K562 (cell line): ENCODE data around the gene ADM. TPM values are rescaled to one million over a fixed set of nuclear protein-coding genes. Genes with fewer than 3 reads are reported as not detected.

ENCODE experiments used
- ATAC-seq: fragments of 200-7000 bp; cut with Tn5 transposase; 3 replicates; pipeline ENCODE4 v1.9.1; 2020; ENCODE audit warnings: moderate library complexity
- BruUV-seq: library from RNA; stranded (reverse); fragments of 400-500 nt; replicated peaks from 2 replicates; lab custom pipeline; 2021; lab: Mats Ljungman, UMichigan
- CTCF ChIA-PET: fragments of 300-600 bp; formaldehyde crosslinking; extraction: SDS; loops from one replicate; lab custom pipeline; 2021; ENCODE audit warnings: low intra/inter-chr PET ratio; lab: Yijun Ruan, JAX
- POLR2A ChIA-PET: fragments of 300-600, 350-650 bp; sonication (Branson Sonifier 250); formaldehyde crosslinking; extraction: SDS; loops from one replicate; lab custom pipeline; 2021; ENCODE audit warnings: antibody characterized with exemption, inconsistent platforms; lab: Yijun Ruan, JAX
- DNase-seq, 4 experiments: peaks; one replicate each; pipeline versions ENCODE4 v3.0.0 to v3.0.0-alpha.2; 2011 to 2018; ENCODE audit warnings: low spot score in 3 of 4, mixed read lengths in 3 of 4; ENCODE audit errors: extremely low read depth in 1 of 4
- FAIRE-seq: peaks from 2 replicates; lab custom pipeline; 2011; peaks lifted over from hg19 to GRCh38; lab: Jason Lieb, UNC
- H2AFZ ChIP-seq: 2 replicates; pipeline ENCODE4 v1.6.0; 2011; ENCODE audit warnings: low read depth, low read length, control low read depth, inconsistent platforms
- H3K27ac ChIP-seq: fragments of 200-600 bp; 3 replicates; pipeline ENCODE4 v1.8.0; 2011; ENCODE audit warnings: low read depth, mild to moderate bottlenecking, control low read depth, inconsistent platforms, low read length, moderate library complexity, mixed read lengths; ENCODE audit errors: extremely low read depth
- H3K27me3 ChIP-seq, 2 experiments: fragments of 300-600 bp in 1 of 2; 2 replicates in 1 of 2; 3 replicates in 1 of 2; pipeline versions ENCODE4 v1.6.0 to v1.8.0; 2011; ENCODE audit warnings: inconsistent platforms in 2 of 2, low read length in 2 of 2, mild to moderate bottlenecking in 1 of 2, mixed read lengths in 1 of 2, moderate library complexity in 1 of 2; ENCODE audit not compliant: control insufficient read depth in 2 of 2, insufficient read depth in 2 of 2
- H3K36me3 ChIP-seq: fragments of 300-600 bp; 3 replicates; pipeline ENCODE4 v1.8.0; 2011; ENCODE audit warnings: mild to moderate bottlenecking, low read length, inconsistent platforms; ENCODE audit not compliant: control insufficient read depth, insufficient read depth
- H3K4me1 ChIP-seq, 2 experiments: fragments of 200-600 bp in 1 of 2; replicated peaks in 1 of 2; 2 replicates in 1 of 2; 3 replicates in 1 of 2; pipeline versions ENCODE4 v1.5.1 to v1.8.0; 2011; ENCODE audit warnings: inconsistent platforms in 2 of 2, low read length in 2 of 2, mild to moderate bottlenecking in 1 of 2, mixed read lengths in 1 of 2, moderate library complexity in 1 of 2; ENCODE audit not compliant: control insufficient read depth in 2 of 2, insufficient read depth in 2 of 2
- H3K4me2 ChIP-seq: 2 replicates; pipeline ENCODE4 v1.6.1; 2011; ENCODE audit warnings: low read length, control low read depth, inconsistent platforms, mixed read lengths; ENCODE audit not compliant: insufficient read depth
- H3K4me3 ChIP-seq: fragments of 200-600 bp; sonication (generic), shearing (Covaris generic); 2 replicates; pipeline ENCODE4 v1.5.1; 2016; ENCODE audit warnings: control low read depth, inconsistent platforms
- H3K79me2 ChIP-seq: fragments of 200-600 bp; 3 replicates; pipeline ENCODE4 v1.8.0; 2011; ENCODE audit warnings: low read length, inconsistent platforms; ENCODE audit not compliant: control insufficient read depth, insufficient read depth
- H3K9ac ChIP-seq, 2 experiments: 2 replicates each; pipeline versions ENCODE4 v1.6.0 to v1.6.1; 2011; ENCODE audit warnings: low read depth in 2 of 2, low read length in 2 of 2, control low read depth in 1 of 2, inconsistent platforms in 1 of 2, mild to moderate bottlenecking in 1 of 2, mixed read lengths in 1 of 2; ENCODE audit not compliant: insufficient read depth in 1 of 2
- H3K9me1 ChIP-seq: one replicate; pipeline ENCODE4 v1.6.0; 2011; ENCODE audit warnings: inconsistent platforms, mild to moderate bottlenecking, low read length, moderate library complexity; ENCODE audit not compliant: control insufficient read depth, insufficient read depth
- H3K9me3 ChIP-seq: replicated peaks from 2 replicates; pipeline ENCODE4 v1.5.1; 2011; ENCODE audit warnings: low read depth, low read length, inconsistent platforms; ENCODE audit not compliant: control insufficient read depth, insufficient read depth
- H4K20me1 ChIP-seq: replicated peaks from 2 replicates; pipeline ENCODE4 v1.6.1; 2011; ENCODE audit warnings: low read length, inconsistent platforms, mixed read lengths; ENCODE audit not compliant: control insufficient read depth, insufficient read depth
- CBX3 ChIP-seq, 2 experiments: IDR thresholded peaks; 1 replicate in 1 of 2; 2 replicates in 1 of 2; pipeline ENCODE4 v1.6.1; 2012; ENCODE audit warnings: inconsistent platforms in 2 of 2, low read length in 2 of 2, borderline replicate concordance in 1 of 2, control low read depth in 1 of 2
- CLOCK ChIP-seq: fragments of 250-450 bp; sonication (Bioruptor Pico); IDR thresholded peaks from 2 replicates; pipeline ENCODE4 v1.4.0; 2020; ENCODE audit warnings: mild to moderate bottlenecking, moderate library complexity, borderline replicate concordance
- CSDE1 ChIP-seq, 2 experiments: fragments of 450-650 bp; IDR thresholded peaks; 2 replicates each; pipeline ENCODE4 v1.6.1; 2016; ENCODE audit warnings: mild to moderate bottlenecking in 1 of 2
- MEF2D ChIP-seq: conservative IDR thresholded peaks from 2 replicates; pipeline ENCODE4 v1.6.1; 2016; ENCODE audit warnings: low read depth, missing genetic modification characterization, missing compliant biosample characterization
- SMC3 ChIP-seq: conservative IDR thresholded peaks from 2 replicates; pipeline ENCODE4 v1.6.1; 2011; ENCODE audit warnings: low read depth, low read length, improper control_type of control experiment; ENCODE audit not compliant: insufficient read depth
- ZNF395 ChIP-seq: fragments of 200-800 bp; sonication (Bioruptor generic); IDR thresholded peaks from 2 replicates; pipeline ENCODE4 v1.6.1; 2017; ENCODE audit warnings: missing genetic modification characterization, missing compliant biosample characterization
- ZZZ3 ChIP-seq: fragments of 450-650 bp; IDR thresholded peaks from 2 replicates; pipeline ENCODE4 v1.6.1; 2016; ENCODE audit warnings: antibody characterized with exemption, mild to moderate bottlenecking, moderate library complexity
- WGBS: fragments of 100-300 bp; shearing (Covaris generic); methylation state at CpG from one replicate; pipeline ENCODE4 v1.1.6; 2016; ENCODE audit warnings: low coverage, mixed read lengths; ENCODE audit not compliant: insufficient coverage; ENCODE audit errors: missing lambda C conversion rate; 5-methylcytosine and 5-hydroxymethylcytosine counted together
- in situ Hi-C: fragments of 300-500 bp; cut with MboI; formaldehyde crosslinking; loops from 4 replicates; pipeline ENCODE4 v1.15.0; 2018; ENCODE audit warnings: inconsistent platforms, mixed read lengths
- intact Hi-C: fragments of 100-400 bp; cut with micrococcal nuclease; formaldehyde crosslinking; loops from 2 replicates; pipeline ENCODE4 v1.14.2; 2022
- polyA plus RNA-seq, 8 experiments: library from polyadenylated mRNA; depleted of rRNA in 4 of 8; stranded (reverse) in 5 of 8; unstranded in 3 of 8; fragments of >200 nt; fragmentation: Nextera tagmentation in 2 of 8; fragmentation: Illumina TruSeq in 1 of 8; extraction: Ambion mirVana in 2 of 8; extraction: Trizol in 1 of 8; gene quantifications; 2 replicates each; pipeline versions ENCODE4 v1.2.1 to v1.2.3, GENCODE V29; 2011 to 2014; ENCODE audit warnings: inconsistent platforms in 1 of 8, missing spikeins in 1 of 8
- total RNA-seq, 7 experiments: library from RNA; depleted of rRNA in 6 of 7; stranded (reverse); fragments of >200 nt in 6 of 7; fragmentation: Illumina TruSeq in 2 of 7; extraction: Trizol in 2 of 7; gene quantifications; 2 replicates each; pipeline versions ENCODE4 v1.2.1 to v1.2.3, GENCODE V29; 2011 to 2021; ENCODE audit warnings: low replicate concordance in 1 of 7

Gene ADM
- total and polyA plus RNA-seq, 9 of the 15 experiments (the other 6 are each of a cell fraction or from before 2014, with no cell fraction given): 0.23 to 0.49 (median 0.32) TPM; not detected in 6

GRCh38 chr11:10283991-10284390, 20.9 kb upstream of the ADM start:
- Histone ChIP-seq H3K9me3 (no peaks in the 10 kb centered on the region), H4K20me1 (peaks cover 4% of the 10 kb centered on the region; the same call in 1 of the 2 replicates), H3K9ac (no peak overlapping the region), H3K36me3 (no peaks in the 10 kb centered on the region), H2AFZ (no peak overlapping the region), H3K4me3 (no peak overlapping the region), H3K4me1 (peaks cover 0 to 5% of the 10 kb centered on the region in 2 experiments; a peak in 2 of 5 replicates), H3K4me2 (no peak overlapping the region), H3K27ac (no peak overlapping the region), H3K27me3 (no peaks in the 10 kb centered on the region; a peak in 1 of 5 replicates), H3K9me1 (no peaks in the 10 kb centered on the region), H3K79me2 (no peaks in the 10 kb centered on the region)
- BruUV-seq: no TSS peak
- FAIRE-seq (no peak), DNase-seq (no peak), ATAC-seq (no peak)
- in situ Hi-C loops: no loop called here
- ChIA-PET POLR2A (no interaction called here), CTCF (no interaction called here)
- WGBS: 0% methylated on average over 1 of the region's 1 CpG
- TF ChIP-seq ZZZ3 (no peak), MEF2D (tag) (no peak)
- intact Hi-C loops: no loop called here

- Histone ChIP-seq H3K9ac (no peak overlapping the region), H2AFZ (no peak overlapping the region), H3K4me3 (no peak overlapping the region), H3K79me2 (no peaks in the 10 kb centered on the region), H4K20me1 (peaks cover 4% of the 10 kb centered on the region; the same call in 1 of the 2 replicates), H3K4me1 (peaks cover 0 to 13% of the 10 kb centered on the region in 2 experiments; a peak in 2 of 5 replicates), H3K27ac (no peak overlapping the region), H3K36me3 (no peaks in the 10 kb centered on the region), H3K27me3 (no peaks in the 10 kb centered on the region; a peak in 1 of 5 replicates), H3K9me1 (no peaks in the 10 kb centered on the region), H3K9me3 (no peaks in the 10 kb centered on the region), H3K4me2 (no peak overlapping the region)
- ChIA-PET POLR2A (interaction anchor here (0.6 kb wide), 1 partner anchor 392 kb away, joined by 4 read pairs; no protein-coding TSS in a partner anchor), CTCF (no interaction called here)
- in situ Hi-C loops: no loop called here
- WGBS: 0% methylated on average over 2 of the region's 4 CpGs
- DNase-seq (no peak), FAIRE-seq (no peak), ATAC-seq (no peak)
- intact Hi-C loops: no loop called here
- BruUV-seq: no TSS peak
- TF ChIP-seq ZNF395 (CRISPR knock-in tag): no peak
- no peak for TF ChIP-seq CBX3 (IDR thresholded peaks at IDR 0.05; ENCODE audit: borderline replicate concordance in 1 of 2, low read length in 2 of 2)
- TF ChIP-seq CSDE1 (IDR thresholded peaks at IDR 0.05): no peak
- no peak for TF ChIP-seq CLOCK (CRISPR knock-in tag)
- no peak for TF ChIP-seq SMC3
Observed at GRCh38 chr11:10285148-10285802, 19.6 kb upstream of the ADM start.
